ENCODE measurements around the gene COL15A1. TPM values are rescaled to one million over a fixed set of nuclear protein-coding genes. Genes with fewer than 3 reads are reported as not detected.

Gene COL15A1
- total and polyA plus RNA-seq, 2 of the 13 experiments (the other 11 are each of a cell fraction or from before 2014, with no cell fraction given): not detected

DNA sequence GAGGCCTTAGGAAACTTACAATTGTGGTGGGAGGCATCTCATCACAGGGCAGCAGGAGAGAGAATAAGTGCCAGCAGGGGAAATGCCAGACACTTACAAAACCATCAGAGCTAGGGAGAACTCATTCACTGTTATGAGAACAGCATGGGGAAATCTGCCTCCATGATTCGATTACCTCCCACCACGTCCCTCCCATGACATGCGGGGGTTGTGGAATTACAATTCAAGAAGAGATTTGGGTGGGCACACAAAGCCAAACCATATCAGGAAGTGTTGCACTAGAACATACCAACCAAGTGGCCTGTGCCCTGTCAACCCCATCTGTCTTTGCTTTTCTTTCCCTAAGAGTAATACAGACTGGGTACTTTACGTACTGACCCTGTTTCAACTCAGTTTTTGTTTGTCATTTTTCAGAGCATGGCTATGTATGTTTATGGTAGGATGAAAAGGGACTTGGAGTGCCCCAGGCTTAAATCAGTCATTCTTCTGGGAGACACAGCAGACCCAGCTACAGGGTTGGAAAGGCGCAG lies 102.9 kb downstream of the COL15A1 start:
- intact Hi-C loops (cut with micrococcal nuclease; ENCODE audit: unreplicated experiment): no loop called here
- no TSS peak for BruUV-seq (replicated peaks)
- DNase-seq (ENCODE audit: low spot score) (no peak), ATAC-seq (no peak), FAIRE-seq (no peak)
- TF ChIP-seq ZNF577 (CRISPR knock-in tag; IDR thresholded peaks at IDR 0.05; ENCODE audit: borderline replicate concordance, low read depth) (no peak), MED13 (CRISPR knock-in tag; IDR thresholded peaks at IDR 0.05) (no peak), ZNF530 (CRISPR knock-in tag; IDR thresholded peaks at IDR 0.05; ENCODE audit: low read depth) (no peak), YEATS2 (CRISPR knock-in tag; IDR thresholded peaks at IDR 0.05; ENCODE audit: borderline replicate concordance) (no peak), ATM (IDR thresholded peaks at IDR 0.05; ENCODE audit: borderline replicate concordance) (no peak), CHD4 (IDR thresholded peaks at IDR 0.05; ENCODE audit: borderline replicate concordance, low read length) (no peak), SP5 (CRISPR knock-in tag; IDR thresholded peaks at IDR 0.05; ENCODE audit: borderline replicate concordance, low read depth) (no peak), ZNF263 (CRISPR knock-in tag; IDR thresholded peaks at IDR 0.05) (no peak), ZNF841 (CRISPR knock-in tag; IDR thresholded peaks at IDR 0.05; ENCODE audit: borderline replicate concordance) (no peak), KLF9 (CRISPR knock-in tag; IDR thresholded peaks at IDR 0.05; ENCODE audit: low read depth) (no peak), HNRNPL (IDR thresholded peaks at IDR 0.05; ENCODE audit: low read depth, low read length) (no peak), ZIK1 (CRISPR knock-in tag; IDR thresholded peaks at IDR 0.05; ENCODE audit: borderline replicate concordance, low read depth) (no peak)
- TF ChIP-seq, protein P1, sequence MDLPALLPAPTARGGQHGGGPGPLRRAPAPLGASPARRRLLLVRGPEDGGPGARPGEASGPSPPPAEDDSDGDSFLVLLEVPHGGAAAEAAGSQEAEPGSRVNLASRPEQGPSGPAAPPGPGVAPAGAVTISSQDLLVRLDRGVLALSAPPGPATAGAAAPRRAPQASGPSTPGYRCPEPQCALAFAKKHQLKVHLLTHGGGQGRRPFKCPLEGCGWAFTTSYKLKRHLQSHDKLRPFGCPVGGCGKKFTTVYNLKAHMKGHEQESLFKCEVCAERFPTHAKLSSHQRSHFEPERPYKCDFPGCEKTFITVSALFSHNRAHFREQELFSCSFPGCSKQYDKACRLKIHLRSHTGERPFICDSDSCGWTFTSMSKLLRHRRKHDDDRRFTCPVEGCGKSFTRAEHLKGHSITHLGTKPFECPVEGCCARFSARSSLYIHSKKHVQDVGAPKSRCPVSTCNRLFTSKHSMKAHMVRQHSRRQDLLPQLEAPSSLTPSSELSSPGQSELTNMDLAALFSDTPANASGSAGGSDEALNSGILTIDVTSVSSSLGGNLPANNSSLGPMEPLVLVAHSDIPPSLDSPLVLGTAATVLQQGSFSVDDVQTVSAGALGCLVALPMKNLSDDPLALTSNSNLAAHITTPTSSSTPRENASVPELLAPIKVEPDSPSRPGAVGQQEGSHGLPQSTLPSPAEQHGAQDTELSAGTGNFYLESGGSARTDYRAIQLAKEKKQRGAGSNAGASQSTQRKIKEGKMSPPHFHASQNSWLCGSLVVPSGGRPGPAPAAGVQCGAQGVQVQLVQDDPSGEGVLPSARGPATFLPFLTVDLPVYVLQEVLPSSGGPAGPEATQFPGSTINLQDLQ (CRISPR knock-in tag; IDR thresholded peaks at IDR 0.05): no peak
- Histone ChIP-seq H2AFZ (ENCODE audit: low read length) (no peak overlapping the region), H3K4me2 (ENCODE audit: low read depth, low read length) (no peak overlapping the region), H3K9ac (ENCODE audit: insufficient read depth, low read depth, low read length) (no peak overlapping the region), H3K4me3 (replicated peaks in 1 of 3; ENCODE audit: insufficient read depth in 1 of 3, low read depth in 2 of 3, low read length in 3 of 3) (no peak overlapping the region), H4K20me1 (ENCODE audit: insufficient read depth, low read length) (no peaks in the 10 kb centered on the region), H3K27ac (ENCODE audit: extremely low read length, insufficient read depth, low read length) (no peak overlapping the region), H3K27me3 (ENCODE audit: control insufficient read depth in 1 of 2, insufficient read depth in 2 of 2, low read length in 2 of 2) (no peaks in the 10 kb centered on the region), H3K79me2 (ENCODE audit: insufficient read depth, low read length) (no peaks in the 10 kb centered on the region), H3K9me3 (ENCODE audit: low read length) (no peaks in the 10 kb centered on the region), H3K36me3 (replicated peaks in 1 of 2; ENCODE audit: control insufficient read depth in 1 of 2, insufficient read depth in 2 of 2, low read length in 2 of 2) (no peaks in the 10 kb centered on the region), H3K4me1 (ENCODE audit: insufficient read depth, low read length) (no peaks in the 10 kb centered on the region)
- WGBS (ENCODE audit: low lambda C conversion rate): 12% methylated on average over 3 of the region's 5 CpGs
- in situ Hi-C loops (cut with HindIII; ENCODE audit: extremely low pct_ligation_motif_present, low pct_unique_long_range_greater_than_20kb): no loop called here
- POLR2A ChIA-PET: no interaction called here
- CTCF ChIA-PET (ENCODE audit: low intra/inter-chr PET ratio, low total read pairs): no interaction called here
